Measurements from ENCODE around the gene GRIA4. TPM values are rescaled to one million over a fixed set of nuclear protein-coding genes. Genes with fewer than 3 reads are reported as not detected.

The GRIA4 gene
- total RNA-seq, 1 donor from 2014 or later, result 0.27 TPM

GRCh38 chr11:105740164-105740903 is 130.5 kb downstream of the GRIA4 start:
- H3K4me1 Mint-ChIP-seq (ENCODE audit: low read depth, unreplicated experiment), result no peaks in the 10 kb centered on the region
- Histone ChIP-seq H2AFZ (ENCODE audit: low read depth, low read length) (no peak overlapping the region), H3K4me2 (ENCODE audit: low read length) (no peak overlapping the region), H3K4me1 (ENCODE audit: insufficient read depth, low read length) (no peaks in the 10 kb centered on the region), H3K4me3 (ENCODE audit: insufficient read depth, low read depth, low read length) (no peak overlapping the region), H3K9me3 (ENCODE audit: insufficient read depth, low read depth, low read length) (no peaks in the 10 kb centered on the region), H3K27ac (ENCODE audit: low read depth, low read length) (no peak overlapping the region), H3K79me2 (ENCODE audit: insufficient read depth, low read length) (no peaks in the 10 kb centered on the region), H3K36me3 (ENCODE audit: insufficient read depth, low read length) (no peaks in the 10 kb centered on the region), H4K20me1 (ENCODE audit: insufficient read depth, low read length) (no peaks in the 10 kb centered on the region), H3K9ac (ENCODE audit: low read length) (no peak overlapping the region), H3K27me3 (ENCODE audit: insufficient read depth, low read length) (no peaks in the 10 kb centered on the region)
- no peak overlapping the region for H3K4me3 Mint-ChIP-seq (ENCODE audit: unreplicated experiment)
- H3K36me3 Mint-ChIP-seq (ENCODE audit: low read depth, unreplicated experiment), result no peaks in the 10 kb centered on the region
- no peak overlapping the region for H3K27ac Mint-ChIP-seq (ENCODE audit: unreplicated experiment)
- H3K27me3 Mint-ChIP-seq (ENCODE audit: low read depth, unreplicated experiment), result no peaks in the 10 kb centered on the region
- FAIRE-seq (no peak), DNase-seq (ENCODE audit: low read depth) (no peak)
- H3K9me3 Mint-ChIP-seq (ENCODE audit: unreplicated experiment), result no peaks in the 10 kb centered on the region
- TF ChIP-seq EZH2 (IDR thresholded peaks at IDR 0.05; ENCODE audit: insufficient read depth, low read length) (no peak), CTCF (IDR thresholded peaks at IDR 0.05; ENCODE audit: insufficient read depth, low read depth, low read length) (no peak)

- FAIRE-seq, result no peak
- no peaks in the 10 kb centered on the region for H3K36me3 Mint-ChIP-seq (ENCODE audit: low read depth, unreplicated experiment)
- no peak for DNase-seq (ENCODE audit: low read depth)
These were observed 131.7 kb downstream of the GRIA4 start for GRCh38 chr11:105741488-105742020.

More at GRCh38 chr11:105741488-105742020, 131.7 kb downstream of the GRIA4 start:
- H3K4me3 Mint-ChIP-seq (ENCODE audit: unreplicated experiment), result no peak overlapping the region
- Histone ChIP-seq H3K4me2 (ENCODE audit: low read length) (no peak overlapping the region), H3K36me3 (ENCODE audit: insufficient read depth, low read length) (no peaks in the 10 kb centered on the region), H2AFZ (ENCODE audit: low read depth, low read length) (no peak overlapping the region), H4K20me1 (ENCODE audit: insufficient read depth, low read length) (no peaks in the 10 kb centered on the region), H3K9ac (ENCODE audit: low read length) (no peak overlapping the region), H3K27me3 (ENCODE audit: insufficient read depth, low read length) (no peaks in the 10 kb centered on the region), H3K4me1 (ENCODE audit: insufficient read depth, low read length) (no peaks in the 10 kb centered on the region), H3K4me3 (ENCODE audit: insufficient read depth, low read depth, low read length) (no peak overlapping the region), H3K9me3 (ENCODE audit: insufficient read depth, low read depth, low read length) (no peaks in the 10 kb centered on the region), H3K79me2 (ENCODE audit: insufficient read depth, low read length) (no peaks in the 10 kb centered on the region), H3K27ac (ENCODE audit: low read depth, low read length) (no peak overlapping the region)
- no peak overlapping the region for H3K27ac Mint-ChIP-seq (ENCODE audit: unreplicated experiment)
- no peaks in the 10 kb centered on the region for H3K27me3 Mint-ChIP-seq (ENCODE audit: low read depth, unreplicated experiment)
- TF ChIP-seq CTCF (IDR thresholded peaks at IDR 0.05; ENCODE audit: insufficient read depth, low read depth, low read length) (no peak), EZH2 (IDR thresholded peaks at IDR 0.05; ENCODE audit: insufficient read depth, low read length) (no peak)
- H3K9me3 Mint-ChIP-seq (ENCODE audit: unreplicated experiment), result no peaks in the 10 kb centered on the region
- H3K4me1 Mint-ChIP-seq (ENCODE audit: low read depth, unreplicated experiment), result no peaks in the 10 kb centered on the region
